ENCODE measurements around the gene ASIC1. TPM values are rescaled to one million over a fixed set of nuclear protein-coding genes. Genes with fewer than 3 reads are reported as not detected.

ASIC1 gene
- total RNA-seq, 2 experiments from 2014 or later: 1.5 to 2.8 TPM

DNA sequence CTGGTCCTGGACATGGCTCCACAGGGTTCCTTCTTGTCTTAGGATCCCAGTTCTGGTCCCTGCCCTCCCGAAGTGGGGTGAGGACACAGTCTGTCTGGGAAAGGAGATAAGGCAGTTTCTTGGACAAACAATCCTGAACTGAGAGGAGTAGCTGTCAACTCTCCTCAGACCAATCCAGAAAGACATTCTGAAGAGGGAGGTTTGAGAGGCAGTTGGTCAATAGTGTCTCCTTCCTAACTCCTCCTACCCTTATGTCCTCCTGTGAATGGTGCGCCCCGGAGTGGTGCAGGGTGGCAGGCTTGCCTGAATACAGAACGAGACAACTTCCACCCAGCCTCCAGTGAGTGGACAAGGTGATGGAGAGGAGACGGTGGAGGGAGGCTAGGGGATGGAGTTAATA lies 15.4 kb upstream of the ASIC1 start:
- Histone ChIP-seq H3K36me3 (ENCODE audit: insufficient read depth, low read length) (no peaks in the 10 kb centered on the region), H3K27ac (ENCODE audit: low read depth in 1 of 2, low read length in 2 of 2) (no peak overlapping the region), H3K4me3 (ENCODE audit: low read length) (no peak overlapping the region), H3K9me3 (ENCODE audit: control insufficient read depth in 1 of 2, insufficient read depth in 1 of 2, low read length in 2 of 2) (no peaks in the 10 kb centered on the region), H3K27me3 (ENCODE audit: control insufficient read depth in 1 of 2, insufficient read depth in 2 of 2, low read length in 2 of 2) (peaks cover 0 to 2% of the 10 kb centered on the region in 2 experiments), H3K4me1 (ENCODE audit: insufficient read depth, low read length) (no peaks in the 10 kb centered on the region)
- intact Hi-C loops (cut with DNase I, micrococcal nuclease): no loop called here
- ATAC-seq (ENCODE audit: poor library complexity) (no peak), DNase-seq (no peak)
- ChIA-PET POLR2A (no interaction called here), CTCF (interaction anchor here (0.6 to 1.4 kb wide), 2 partner anchors 14 to 22 kb away, joined by 3 read pairs; no protein-coding TSS in a partner anchor)
- no peak for TF ChIP-seq CTCF (IDR thresholded peaks at IDR 0.05)
- Mint-ChIP-seq H3K4me3 (no peak overlapping the region), H3K27me3 (peaks cover under 1% of the 10 kb centered on the region), H3K27ac (no peak overlapping the region), H3K4me1 (ENCODE audit: low read depth) (no peaks in the 10 kb centered on the region), H3K9me3 (no peaks in the 10 kb centered on the region), H3K36me3 (ENCODE audit: low read depth) (no peaks in the 10 kb centered on the region)

- DNase-seq: no peak
- H3K9me3 ChIP-seq (ENCODE audit: control insufficient read depth in 1 of 2, insufficient read depth in 1 of 2, low read length in 2 of 2): no peaks in the 10 kb centered on the region
- H3K4me1 ChIP-seq (ENCODE audit: insufficient read depth, low read length): no peaks in the 10 kb centered on the region
- intact Hi-C loops (cut with DNase I, micrococcal nuclease): no loop called here
- H3K4me3 ChIP-seq (ENCODE audit: low read length): no peak overlapping the region
- peaks cover 0 to 2% of the 10 kb centered on the region in 2 experiments for H3K27me3 ChIP-seq (ENCODE audit: control insufficient read depth in 1 of 2, insufficient read depth in 2 of 2, low read length in 2 of 2)
- Mint-ChIP-seq H3K27me3 (peaks cover 8% of the 10 kb centered on the region), H3K9me3 (no peaks in the 10 kb centered on the region), H3K27ac (no peak overlapping the region), H3K36me3 (ENCODE audit: low read depth) (no peaks in the 10 kb centered on the region), H3K4me1 (ENCODE audit: low read depth) (no peaks in the 10 kb centered on the region), H3K4me3 (no peak overlapping the region)
- no peak for ATAC-seq (ENCODE audit: poor library complexity)
- ChIA-PET POLR2A (no interaction called here), CTCF (interaction anchor here (0.6 to 1.4 kb wide), 2 partner anchors 13 to 22 kb away, joined by 3 read pairs; no protein-coding TSS in a partner anchor)
- H3K27ac ChIP-seq (ENCODE audit: low read depth in 1 of 2, low read length in 2 of 2): no peak overlapping the region
- H3K36me3 ChIP-seq (ENCODE audit: insufficient read depth, low read length): no peaks in the 10 kb centered on the region
- no peak for TF ChIP-seq CTCF (IDR thresholded peaks at IDR 0.05)
Observed at GRCh38 chr12:50042693-50043092, 14.7 kb upstream of the ASIC1 start.

DNA sequence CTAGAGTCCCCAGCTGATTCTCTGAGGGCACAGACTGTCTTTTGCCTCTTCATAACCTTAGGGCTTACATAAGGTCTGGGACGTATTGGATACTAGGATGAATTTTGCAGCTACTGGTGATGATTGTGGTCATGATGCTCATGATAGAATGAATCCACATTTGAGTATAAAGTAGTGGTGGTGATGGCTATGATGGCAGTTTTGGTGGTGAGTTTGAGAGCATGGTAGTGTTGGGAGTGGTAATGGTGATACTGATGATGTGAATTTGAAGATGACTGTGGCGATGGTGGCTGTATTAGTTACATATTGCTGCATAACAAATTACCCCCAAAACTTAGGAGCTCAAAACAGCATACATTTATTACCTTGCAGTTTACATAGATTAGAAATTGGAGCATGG lies 14.1 kb upstream of the ASIC1 start:
- no peaks in the 10 kb centered on the region for H3K36me3 ChIP-seq (ENCODE audit: insufficient read depth, low read length)
- H3K4me1 Mint-ChIP-seq (ENCODE audit: low read depth): no peaks in the 10 kb centered on the region
- CTCF ChIA-PET: no interaction called here
- no peak overlapping the region for H3K27ac Mint-ChIP-seq
- POLR2A ChIA-PET: no interaction called here
- no peak overlapping the region for H3K27ac ChIP-seq (ENCODE audit: low read depth in 1 of 2, low read length in 2 of 2)
- no peaks in the 10 kb centered on the region for H3K9me3 Mint-ChIP-seq
- peaks cover 12% of the 10 kb centered on the region for H3K27me3 Mint-ChIP-seq
- no peaks in the 10 kb centered on the region for H3K4me1 ChIP-seq (ENCODE audit: insufficient read depth, low read length)
- DNase-seq (no peak), ATAC-seq (ENCODE audit: poor library complexity) (no peak)
- H3K27me3 ChIP-seq (ENCODE audit: control insufficient read depth in 1 of 2, insufficient read depth in 2 of 2, low read length in 2 of 2): peaks cover 0 to 2% of the 10 kb centered on the region in 2 experiments
- H3K36me3 Mint-ChIP-seq (ENCODE audit: low read depth): no peaks in the 10 kb centered on the region
- intact Hi-C loops (cut with DNase I, micrococcal nuclease): no loop called here
- H3K4me3 Mint-ChIP-seq: no peak overlapping the region
- no peak for TF ChIP-seq CTCF (IDR thresholded peaks at IDR 0.05)
- H3K4me3 ChIP-seq (ENCODE audit: low read length): no peak overlapping the region
- no peaks in the 10 kb centered on the region for H3K9me3 ChIP-seq (ENCODE audit: control insufficient read depth in 1 of 2, insufficient read depth in 1 of 2, low read length in 2 of 2)
